ENCODE results near the gene TVP23C.

TVP23C gene

GRCh38 chr17:15503731-15504130 lies 59.6 kb downstream of the TVP23C start:
- TF ChIP-seq POLR2A (IDR thresholded peaks at IDR 0.05; ENCODE audit: low read length) (no peak), GATA1 (IDR thresholded peaks at IDR 0.05; ENCODE audit: low read depth, low read length) (no peak)
- DNase-seq = no peak

- DNase-seq = peak; percentile 66 to 86
- no peak for TF ChIP-seq GATA1 (IDR thresholded peaks at IDR 0.05; ENCODE audit: low read depth, low read length)
- TF ChIP-seq POLR2A (IDR thresholded peaks at IDR 0.05; ENCODE audit: low read length) = no peak
Measured at GRCh38 chr17:15502369-15503112, 60.7 kb downstream of the TVP23C start.

DNA sequence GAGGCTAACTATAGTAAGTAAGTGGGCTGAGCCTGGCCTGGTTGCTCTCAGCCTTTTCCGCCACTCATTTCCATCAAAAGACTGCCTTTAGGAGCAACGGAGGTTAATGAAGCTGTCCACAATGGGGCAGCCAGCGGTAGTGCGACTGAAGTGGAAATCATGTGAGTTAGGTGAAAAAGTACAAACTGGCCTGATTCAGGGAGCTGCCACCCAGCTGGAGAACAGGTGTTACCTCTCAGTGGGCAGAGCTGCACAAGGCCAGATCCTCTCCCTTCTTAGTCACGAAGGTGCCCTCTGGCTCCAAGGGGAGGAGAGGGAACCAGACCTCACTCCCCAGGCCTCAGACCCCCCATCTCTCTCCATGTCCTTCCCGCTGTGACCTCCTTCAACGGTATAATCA lies 61.5 kb downstream of the TVP23C start:
- DNase-seq = peak in 1 of 2 experiments; percentile 9
- TF ChIP-seq GATA1 (IDR thresholded peaks at IDR 0.05; ENCODE audit: low read depth, low read length) = no peak
- TF ChIP-seq POLR2A (IDR thresholded peaks at IDR 0.05; ENCODE audit: low read length) = no peak

GRCh38 chr17:15501282-15501681 lies 62.0 kb downstream of the TVP23C start:
- no peak for DNase-seq
- TF ChIP-seq GATA1 (IDR thresholded peaks at IDR 0.05; ENCODE audit: low read depth, low read length) = no peak

GRCh38 chr17:15498107-15498506 lies 65.2 kb downstream of the TVP23C start:
- peak; percentile 32 to 56 for DNase-seq
- no peak for TF ChIP-seq POLR2A (IDR thresholded peaks at IDR 0.05; ENCODE audit: low read length)
- no peak for TF ChIP-seq GATA1 (IDR thresholded peaks at IDR 0.05; ENCODE audit: low read depth, low read length)

DNA sequence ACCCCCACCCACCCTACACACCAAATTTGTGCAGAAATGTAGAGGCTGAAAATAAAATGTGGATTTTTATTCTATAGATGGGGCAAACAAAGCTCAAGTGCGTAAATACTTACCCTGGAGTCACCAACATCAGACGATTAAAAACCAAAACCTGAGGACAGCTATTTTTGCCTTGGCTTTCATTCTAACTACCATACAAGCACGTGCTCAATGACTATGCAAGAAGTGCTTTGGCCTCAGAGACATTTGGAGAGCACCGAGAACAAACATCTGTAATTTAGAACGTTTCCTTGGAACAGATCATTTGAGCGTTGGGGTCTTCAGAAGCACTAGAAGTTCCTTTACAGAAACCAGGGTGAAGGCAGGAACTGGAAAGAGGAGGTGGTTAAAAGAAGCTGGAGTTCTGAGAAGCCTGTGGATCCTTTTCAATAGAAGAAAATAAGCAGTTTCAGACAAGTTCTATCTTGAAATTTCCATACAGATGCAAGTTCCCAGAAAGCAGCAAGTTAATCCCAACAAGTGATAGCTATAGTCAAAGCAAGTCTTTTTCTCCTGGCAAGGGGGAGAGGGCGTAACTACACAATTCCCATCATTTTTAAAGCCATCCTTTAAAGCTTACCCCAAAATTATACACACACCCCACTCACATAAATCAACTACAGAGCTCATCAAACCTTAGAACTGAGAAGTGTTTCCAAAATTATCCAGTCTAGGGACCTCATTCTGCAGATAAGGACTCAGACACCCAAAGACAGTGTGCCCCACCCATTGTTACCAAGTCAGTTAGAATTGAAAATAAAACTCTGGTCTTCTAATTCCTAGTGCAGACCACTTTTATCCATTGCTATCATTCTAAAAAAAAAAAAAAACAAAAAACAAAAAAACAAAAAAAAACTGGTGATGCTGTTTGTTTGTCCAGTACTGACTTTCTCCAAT lies 66.3 kb downstream of the TVP23C start:
- TF ChIP-seq GATA1 (IDR thresholded peaks at IDR 0.05; ENCODE audit: low read depth, low read length) = no peak
- TF ChIP-seq POLR2A (IDR thresholded peaks at IDR 0.05; ENCODE audit: low read length) = no peak
- peak; percentile 37 to 54 for DNase-seq

GRCh38 chr17:15494821-15495220 lies 68.5 kb downstream of the TVP23C start:
- TF ChIP-seq POLR2A (IDR thresholded peaks at IDR 0.05; ENCODE audit: low read length) = no peak
- TF ChIP-seq GATA1 (IDR thresholded peaks at IDR 0.05; ENCODE audit: low read depth, low read length) = no peak
- DNase-seq = no peak

DNA sequence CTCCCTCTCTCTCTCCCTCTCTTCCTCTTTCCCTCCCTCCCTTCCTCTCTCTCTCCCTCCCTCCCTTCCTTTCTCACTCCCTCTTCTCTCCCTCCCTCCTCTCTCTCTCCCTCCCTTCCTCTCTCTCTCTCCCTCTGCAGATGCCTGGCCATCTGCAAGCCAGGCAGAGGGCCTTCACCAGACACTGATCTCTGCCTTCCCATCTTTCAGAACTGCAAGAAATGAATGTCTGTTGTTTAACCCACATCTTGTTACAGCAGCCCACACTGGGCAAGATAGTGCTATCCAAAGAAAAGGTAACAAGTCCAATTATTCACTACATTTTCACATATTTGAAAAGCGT lies 69.6 kb downstream of the TVP23C start:
- no peak for DNase-seq
- no peak for TF ChIP-seq POLR2A (IDR thresholded peaks at IDR 0.05; ENCODE audit: low read length)
- no peak for TF ChIP-seq GATA1 (IDR thresholded peaks at IDR 0.05; ENCODE audit: low read depth, low read length)

- TF ChIP-seq GATA1 (IDR thresholded peaks at IDR 0.05; ENCODE audit: low read depth, low read length) = no peak
- TF ChIP-seq POLR2A (IDR thresholded peaks at IDR 0.05; ENCODE audit: low read length) = no peak
- peak in 1 of 2 experiments; percentile 39 for DNase-seq
Measured at GRCh38 chr17:15492791-15493692, 70.2 kb downstream of the TVP23C start.

DNA sequence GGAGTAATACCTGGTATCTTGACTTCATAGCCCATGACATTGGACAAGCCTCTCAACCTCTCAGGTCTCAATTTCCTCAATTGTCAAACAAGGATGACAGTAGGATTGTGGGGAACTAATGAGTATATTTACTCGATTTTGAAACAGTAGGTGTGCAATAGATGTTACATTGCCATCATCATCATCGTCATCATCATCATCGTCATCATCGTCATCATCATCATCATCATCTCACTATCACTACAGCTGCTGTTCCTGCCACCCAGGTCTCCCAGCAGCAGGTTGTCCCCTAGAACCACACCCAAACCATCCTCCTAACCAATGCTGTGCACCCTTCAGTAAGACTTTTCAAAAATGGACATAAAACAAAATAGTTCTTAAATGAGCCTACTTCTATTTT lies 71.1 kb downstream of the TVP23C start:
- DNase-seq = peak; percentile 20 to 62
- TF ChIP-seq POLR2A (IDR thresholded peaks at IDR 0.05; ENCODE audit: low read length) = no peak
- TF ChIP-seq GATA1 (IDR thresholded peaks at IDR 0.05; ENCODE audit: low read depth, low read length) = no peak

DNA sequence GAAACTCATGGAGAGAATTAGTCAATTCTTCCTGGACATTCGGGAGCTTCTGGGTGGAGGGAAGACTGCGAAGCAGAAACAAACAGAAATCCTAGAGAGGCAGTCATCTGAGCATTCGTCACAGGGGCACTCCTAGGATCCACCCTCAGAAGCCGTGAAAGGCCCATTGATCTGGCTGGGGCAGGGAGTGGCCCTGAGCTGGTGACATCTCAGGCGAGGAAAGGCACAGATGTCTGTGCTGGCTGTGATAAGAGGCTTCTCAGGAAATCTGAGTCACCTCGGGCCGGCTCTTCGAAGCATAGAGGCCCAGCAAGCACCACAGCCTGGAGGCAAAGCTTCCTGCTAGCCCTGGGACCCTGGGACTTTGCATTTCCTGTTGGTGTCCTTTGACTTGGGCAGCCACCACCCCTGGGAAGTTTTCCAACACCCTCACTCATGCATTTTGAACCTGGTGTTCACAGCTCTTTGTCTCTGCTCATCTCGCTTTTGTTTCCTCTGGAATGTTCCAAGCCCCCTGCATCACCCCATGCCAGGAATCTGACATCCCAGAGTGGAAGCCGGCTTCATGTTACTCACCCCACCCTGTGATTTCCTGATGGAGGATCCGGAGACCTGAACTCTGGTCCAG lies 72.5 kb downstream of the TVP23C start:
- TF ChIP-seq POLR2A (IDR thresholded peaks at IDR 0.05; ENCODE audit: low read length) (peak; percentile 71), GATA1 (IDR thresholded peaks at IDR 0.05; ENCODE audit: low read depth, low read length) (peak; percentile 85)
- DNase-seq = peak; percentile 97

DNA sequence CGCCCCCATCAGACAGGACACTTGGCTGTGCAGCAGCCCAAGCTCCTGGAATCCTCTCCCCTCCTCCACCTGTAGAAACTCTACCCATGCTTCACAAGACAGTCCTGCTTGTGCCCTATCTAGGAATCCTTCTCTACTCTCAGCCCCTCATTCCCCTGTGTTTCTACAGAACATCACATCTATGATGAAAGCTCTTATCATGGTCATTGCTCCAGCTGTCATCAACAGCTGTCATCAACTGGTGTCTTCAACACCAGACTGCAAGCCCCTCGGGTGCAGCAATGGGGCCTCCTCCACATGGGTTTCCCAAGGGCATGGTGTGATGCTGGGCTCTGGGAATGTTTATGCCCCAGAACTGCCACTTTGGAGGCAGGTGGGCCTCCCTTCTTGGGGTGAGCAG lies 74.7 kb downstream of the TVP23C start:
- TF ChIP-seq GATA1 (IDR thresholded peaks at IDR 0.05; ENCODE audit: low read depth, low read length) (no peak), POLR2A (IDR thresholded peaks at IDR 0.05; ENCODE audit: low read length) (no peak)
- DNase-seq = peak in 1 of 2 experiments; percentile 62

DNA sequence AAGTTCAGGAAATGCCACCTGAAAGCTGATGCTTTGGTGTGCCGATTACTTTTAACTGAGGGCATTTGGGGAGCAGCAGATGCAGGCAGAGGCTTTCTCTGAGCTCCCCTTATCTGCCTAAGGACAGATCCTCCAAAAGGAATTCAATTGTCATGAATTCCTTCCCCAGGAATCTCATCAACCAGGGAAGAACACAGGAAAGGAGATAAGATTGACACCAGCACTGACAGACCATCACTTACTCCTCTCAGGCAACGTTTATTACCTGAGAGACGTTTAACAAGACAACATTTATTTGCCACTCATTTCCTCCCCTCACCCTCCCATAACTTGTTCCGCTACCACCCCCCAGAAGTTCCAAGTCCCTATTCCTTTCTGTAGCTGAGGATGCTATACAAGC lies 78.2 kb downstream of the TVP23C start:
- TF ChIP-seq POLR2A (IDR thresholded peaks at IDR 0.05; ENCODE audit: low read length) (no peak), GATA1 (IDR thresholded peaks at IDR 0.05; ENCODE audit: low read depth, low read length) (no peak)
- DNase-seq = no peak

Measured in erythroblast (primary cell).